Smooth muscle cell (in vitro differentiated cells): ENCODE data around the gene SYT17. TPM values are rescaled to one million over a fixed set of nuclear protein-coding genes. Genes with fewer than 3 reads are reported as not detected.

Experiments
- DNase-seq: peaks from one replicate; lab custom pipeline; 2025; ENCODE audit not compliant: unreplicated experiment; lab: John Stamatoyannopoulos, UW
- H2AFZ ChIP-seq: fragments of 200-600 bp; sonication (generic); 2 replicates; pipeline ENCODE4 v1.6.0; 2016; ENCODE audit warnings: antibody characterized with exemption, low read depth, mild to moderate bottlenecking
- H3F3A ChIP-seq: fragments of 200-600 bp; sonication (generic); 2 replicates; pipeline ENCODE4 v1.6.0; 2017; ENCODE audit warnings: antibody characterized with exemption, low read depth
- H3K27ac ChIP-seq: fragments of 200-600 bp; sonication (generic); 2 replicates; pipeline ENCODE4 v1.5.1; 2016; ENCODE audit warnings: low read depth, mild to moderate bottlenecking
- H3K27me3 ChIP-seq: fragments of 200-600 bp; sonication (generic); 2 replicates; pipeline ENCODE4 v1.6.1; 2016; ENCODE audit warnings: low read depth, mild to moderate bottlenecking
- H3K36me3 ChIP-seq: fragments of 200-600 bp; sonication (generic); 2 replicates; pipeline ENCODE4 v1.5.1; 2016; ENCODE audit warnings: low read depth
- H3K4me1 ChIP-seq: fragments of 200-600 bp; sonication (generic); 2 replicates; pipeline ENCODE4 v1.5.1; 2016; ENCODE audit warnings: low read depth
- H3K4me2 ChIP-seq: fragments of 200-600 bp; sonication (generic); 2 replicates; pipeline ENCODE4 v1.6.0; 2016; ENCODE audit warnings: mild to moderate bottlenecking
- H3K4me3 ChIP-seq: fragments of 200-600 bp; sonication (generic); 2 replicates; pipeline ENCODE4 v1.5.1; 2016; ENCODE audit warnings: mild to moderate bottlenecking
- H3K79me2 ChIP-seq: fragments of 200-600 bp; sonication (generic); 2 replicates; pipeline ENCODE4 v1.6.0; 2016; ENCODE audit warnings: low read depth, mild to moderate bottlenecking
- H3K9ac ChIP-seq: fragments of 200-600 bp; sonication (generic); 2 replicates; pipeline ENCODE4 v1.6.0; 2016; ENCODE audit warnings: low read depth
- H3K9me3 ChIP-seq: fragments of 200-600 bp; sonication (generic); replicated peaks from 2 replicates; pipeline ENCODE4 v1.5.1; 2016; ENCODE audit warnings: low read depth
- H4K20me1 ChIP-seq: fragments of 200-600 bp; sonication (generic); 2 replicates; pipeline ENCODE4 v1.6.0; 2016; ENCODE audit warnings: low read depth
- CTCF ChIP-seq: fragments of 200-600 bp; sonication (generic); IDR thresholded peaks from 2 replicates; pipeline ENCODE4 v1.5.1; 2017; ENCODE audit warnings: borderline replicate concordance, mild to moderate bottlenecking, antibody characterized with exemption; ENCODE audit not compliant: insufficient read depth, poor library complexity, severe bottlenecking
- WGBS: methylation state at CpG from one replicate; pipeline ENCODE4 v1.1.7; 2016; ENCODE audit warnings: low lambda C conversion rate; 5-methylcytosine and 5-hydroxymethylcytosine counted together
- polyA plus RNA-seq: library from polyadenylated mRNA; unstranded; fragments of >200 nt; fragmentation: Nextera tagmentation; extraction: Ambion mirVana; gene quantifications from 2 replicates; pipeline ENCODE4 v1.2.1, GENCODE V29; 2016
- total RNA-seq: library from RNA; depleted of rRNA; stranded (reverse); fragments of >200 nt; gene quantifications from 2 replicates; pipeline ENCODE4 v1.2.3, GENCODE V29; 2014

Gene SYT17
- total and polyA plus RNA-seq, 2 experiments from 2014 or later: 2.0 to 3.9 TPM

- no peaks in the 10 kb centered on the region for H3K79me2 ChIP-seq
- H2AFZ ChIP-seq: no peak overlapping the region
- H3F3A ChIP-seq: no peaks in the 10 kb centered on the region
- DNase-seq: no peak
- no peaks in the 10 kb centered on the region for H3K9me3 ChIP-seq
- no peaks in the 10 kb centered on the region for H3K4me1 ChIP-seq
- H3K9ac ChIP-seq: no peak overlapping the region
- 98% methylated on average over 4 of the region's 4 CpGs for WGBS
- H3K4me3 ChIP-seq: no peak overlapping the region
- H3K36me3 ChIP-seq: no peaks in the 10 kb centered on the region
- TF ChIP-seq CTCF: no peak
- no peaks in the 10 kb centered on the region for H3K27me3 ChIP-seq
- no peak overlapping the region for H3K4me2 ChIP-seq
- H4K20me1 ChIP-seq: no peaks in the 10 kb centered on the region
- no peak overlapping the region for H3K27ac ChIP-seq
Measured at GRCh38 chr16:19180741-19181140, 12.7 kb downstream of the SYT17 start.

- Histone ChIP-seq H3K27ac (no peak overlapping the region), H4K20me1 (no peaks in the 10 kb centered on the region), H3K9me3 (no peaks in the 10 kb centered on the region), H3F3A (no peaks in the 10 kb centered on the region), H3K9ac (no peak overlapping the region), H3K4me3 (no peak overlapping the region), H3K79me2 (no peaks in the 10 kb centered on the region), H2AFZ (no peak overlapping the region), H3K4me2 (no peak overlapping the region), H3K4me1 (no peaks in the 10 kb centered on the region), H3K27me3 (no peaks in the 10 kb centered on the region), H3K36me3 (no peaks in the 10 kb centered on the region)
- TF ChIP-seq CTCF: no peak
- no peak for DNase-seq
- 96% methylated on average over 6 of the region's 6 CpGs for WGBS
Measured at GRCh38 chr16:19182481-19182880, 14.4 kb downstream of the SYT17 start.

GRCh38 chr16:19183187-19183586, 15.1 kb downstream of the SYT17 start:
- no peak overlapping the region for H3K27ac ChIP-seq
- no peak for DNase-seq
- no peaks in the 10 kb centered on the region for H3K9me3 ChIP-seq
- H4K20me1 ChIP-seq: no peaks in the 10 kb centered on the region
- H3K9ac ChIP-seq: no peak overlapping the region
- H3F3A ChIP-seq: no peaks in the 10 kb centered on the region
- no peaks in the 10 kb centered on the region for H3K79me2 ChIP-seq
- no peaks in the 10 kb centered on the region for H3K36me3 ChIP-seq
- H3K4me3 ChIP-seq: no peak overlapping the region
- no peaks in the 10 kb centered on the region for H3K4me1 ChIP-seq
- H3K4me2 ChIP-seq: no peak overlapping the region
- no peaks in the 10 kb centered on the region for H3K27me3 ChIP-seq
- no peak overlapping the region for H2AFZ ChIP-seq
- WGBS: 87% methylated on average over 6 of the region's 6 CpGs
- no peak for TF ChIP-seq CTCF

- H4K20me1 ChIP-seq: no peaks in the 10 kb centered on the region
- no peaks in the 10 kb centered on the region for H3K79me2 ChIP-seq
- no peak overlapping the region for H3K27ac ChIP-seq
- no peaks in the 10 kb centered on the region for H3K27me3 ChIP-seq
- no peak for DNase-seq
- no peak for TF ChIP-seq CTCF
- no peak overlapping the region for H3K4me2 ChIP-seq
- H3K4me1 ChIP-seq: no peaks in the 10 kb centered on the region
- no peak overlapping the region for H3K9ac ChIP-seq
- no peak overlapping the region for H2AFZ ChIP-seq
- no peaks in the 10 kb centered on the region for H3K36me3 ChIP-seq
- 66% methylated on average over 7 of the region's 9 CpGs for WGBS
- H3F3A ChIP-seq: peaks cover 5% of the 10 kb centered on the region
- no peak overlapping the region for H3K4me3 ChIP-seq
- H3K9me3 ChIP-seq: no peaks in the 10 kb centered on the region
Measured at GRCh38 chr16:19184823-19185509, 16.9 kb downstream of the SYT17 start.
